ENCODE results near the gene NRXN3.
"Not testable (repeated sequence)": the region's sequence is repeated elsewhere in the genome, so short reads cannot be mapped to it uniquely, and the experiment has no call there.

- not testable (repeated sequence) for TF ChIP-seq EZH2 (IDR thresholded peaks at IDR 0.05; ENCODE audit: borderline replicate concordance, insufficient read depth, low read depth, low read length, poor library complexity, severe bottlenecking)
- TF ChIP-seq, protein P1, sequence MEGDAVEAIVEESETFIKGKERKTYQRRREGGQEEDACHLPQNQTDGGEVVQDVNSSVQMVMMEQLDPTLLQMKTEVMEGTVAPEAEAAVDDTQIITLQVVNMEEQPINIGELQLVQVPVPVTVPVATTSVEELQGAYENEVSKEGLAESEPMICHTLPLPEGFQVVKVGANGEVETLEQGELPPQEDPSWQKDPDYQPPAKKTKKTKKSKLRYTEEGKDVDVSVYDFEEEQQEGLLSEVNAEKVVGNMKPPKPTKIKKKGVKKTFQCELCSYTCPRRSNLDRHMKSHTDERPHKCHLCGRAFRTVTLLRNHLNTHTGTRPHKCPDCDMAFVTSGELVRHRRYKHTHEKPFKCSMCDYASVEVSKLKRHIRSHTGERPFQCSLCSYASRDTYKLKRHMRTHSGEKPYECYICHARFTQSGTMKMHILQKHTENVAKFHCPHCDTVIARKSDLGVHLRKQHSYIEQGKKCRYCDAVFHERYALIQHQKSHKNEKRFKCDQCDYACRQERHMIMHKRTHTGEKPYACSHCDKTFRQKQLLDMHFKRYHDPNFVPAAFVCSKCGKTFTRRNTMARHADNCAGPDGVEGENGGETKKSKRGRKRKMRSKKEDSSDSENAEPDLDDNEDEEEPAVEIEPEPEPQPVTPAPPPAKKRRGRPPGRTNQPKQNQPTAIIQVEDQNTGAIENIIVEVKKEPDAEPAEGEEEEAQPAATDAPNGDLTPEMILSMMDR (IDR thresholded peaks at IDR 0.05): not testable (repeated sequence)
Observed at GRCh38 chr14:78541788-78542187, 371.6 kb downstream of the NRXN3 start.
